Common myeloid progenitor, CD34-positive (primary cell): Measurements from ENCODE around the gene RNF222.
"Not testable (repeated sequence)": the region's sequence is repeated elsewhere in the genome, so short reads cannot be mapped to it uniquely, and the experiment has no call there.

Source experiments
- CTCF ChIA-PET: fragments of 350-600 bp; sonication (Branson Sonifier 250); formaldehyde crosslinking; loops from one replicate; lab custom pipeline; 2021; ENCODE audit warnings: antibody characterized with exemption; lab: Charles Lee
- POLR2A ChIA-PET: fragments of 350-600 bp; sonication (Branson Sonifier 250); formaldehyde crosslinking; loops from one replicate; lab custom pipeline; 2021; ENCODE audit warnings: antibody characterized with exemption; lab: Charles Lee
- DNase-seq, 3 donors: peaks; one replicate each; pipeline versions ENCODE4 v3.0.0 to v3.0.0-alpha.2; 2013
- H3K27ac ChIP-seq, 2 experiments: 1 replicate in 1 of 2; 2 replicates in 1 of 2; pipeline ENCODE4 v1.7.0; 2013; ENCODE audit warnings: inconsistent platforms in 2 of 2, low read length in 2 of 2, mild to moderate bottlenecking in 2 of 2, low read depth in 1 of 2, moderate library complexity in 1 of 2; ENCODE audit not compliant: severe bottlenecking in 2 of 2, insufficient read depth in 1 of 2, poor library complexity in 1 of 2
- H3K27me3 ChIP-seq, 5 experiments: replicated peaks in 2 of 5; 1 replicate in 3 of 5; 2 replicates in 2 of 5; pipeline versions ENCODE4 v1.6.1 to v1.7.0; 2013; ENCODE audit warnings: low read length in 4 of 5, mild to moderate bottlenecking in 2 of 5, moderate library complexity in 2 of 5, inconsistent platforms in 1 of 5; ENCODE audit not compliant: insufficient read depth in 5 of 5, control insufficient read depth in 4 of 5
- H3K36me3 ChIP-seq, 4 experiments: 1 replicate in 2 of 4; 2 replicates in 2 of 4; pipeline versions ENCODE4 v1.6.1 to v1.7.0; 2013; ENCODE audit warnings: low read length in 3 of 4, control low read depth in 1 of 4, mild to moderate bottlenecking in 1 of 4; ENCODE audit not compliant: control insufficient read depth in 4 of 4, insufficient read depth in 4 of 4
- H3K4me1 ChIP-seq, 4 experiments: 1 replicate in 3 of 4; 2 replicates in 1 of 4; pipeline versions ENCODE4 v1.6.1 to v1.7.1; 2013; ENCODE audit warnings: low read length in 3 of 4, mild to moderate bottlenecking in 3 of 4, control low read depth in 1 of 4, inconsistent platforms in 1 of 4, moderate library complexity in 1 of 4; ENCODE audit not compliant: control insufficient read depth in 4 of 4, insufficient read depth in 4 of 4; ENCODE audit errors: control extremely low read depth in 1 of 4
- H3K4me3 ChIP-seq, 7 experiments: 1 replicate in 4 of 7; 2 replicates in 3 of 7; pipeline versions ENCODE4 v1.5.1 to v1.7.0; 2013; ENCODE audit warnings: mild to moderate bottlenecking in 7 of 7, low read length in 6 of 7, moderate library complexity in 6 of 7, inconsistent platforms in 2 of 7, low read depth in 2 of 7, control low read depth in 1 of 7; ENCODE audit not compliant: insufficient read depth in 4 of 7, control insufficient read depth in 1 of 7; ENCODE audit errors: extremely low read depth in 1 of 7
- H3K9me3 ChIP-seq, 5 experiments: 1 replicate in 4 of 5; 2 replicates in 1 of 5; pipeline versions ENCODE4 v1.6.1 to v1.7.1; 2013; ENCODE audit warnings: low read length in 4 of 5, mild to moderate bottlenecking in 2 of 5, inconsistent platforms in 1 of 5, low read depth in 1 of 5, moderate library complexity in 1 of 5; ENCODE audit not compliant: control insufficient read depth in 4 of 5, insufficient read depth in 2 of 5; ENCODE audit errors: control extremely low read depth in 1 of 5
- WGBS: methylation state at CpG from one replicate; pipeline ENCODE4 v1.1.5; 2013; ENCODE audit not compliant: insufficient coverage; 5-methylcytosine and 5-hydroxymethylcytosine counted together

RNF222 gene

DNA sequence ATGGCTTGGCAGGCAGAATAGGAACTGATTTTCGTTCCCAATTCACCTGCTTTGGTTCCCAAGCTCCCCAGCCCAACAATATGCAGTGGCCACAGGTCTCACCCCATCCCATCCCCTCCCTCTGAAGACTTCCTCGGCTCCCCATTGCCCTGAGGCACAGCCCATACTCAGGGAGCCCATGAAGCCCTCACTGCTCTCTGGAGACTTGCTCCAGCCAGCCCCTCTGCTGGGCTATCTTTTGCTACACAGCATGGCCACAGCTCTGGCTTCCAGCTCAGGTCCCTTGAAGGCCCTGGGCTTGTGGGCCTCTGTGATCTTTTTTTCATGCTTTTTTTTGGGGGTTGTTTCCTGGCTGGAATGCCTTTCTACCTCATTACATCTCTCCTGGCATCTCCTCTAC, 8.5 kb upstream of the RNF222 start:
- ChIA-PET POLR2A (interaction anchor here (0.6 to 1.0 kb wide), 2 partner anchors 23 to 124 kb away, joined by 3 to 5 read pairs; partner anchors contain the start of gene RPL26), CTCF (interaction anchor here (0.6 kb wide), 1 partner anchor 397 kb away, joined by 3 read pairs; no protein-coding TSS in a partner anchor)
- H3K27ac ChIP-seq = no peak overlapping the region
- no peaks in the 10 kb centered on the region for H3K9me3 ChIP-seq
- no peak for DNase-seq
- H3K36me3 ChIP-seq = no peaks in the 10 kb centered on the region
- 100% methylated on average over 2 of the region's 2 CpGs for WGBS
- no peak overlapping the region for H3K4me3 ChIP-seq
- peaks cover 0 to 10% (median 6%) of the 10 kb centered on the region in 4 experiments for H3K4me1 ChIP-seq
- H3K27me3 ChIP-seq = no peaks in the 10 kb centered on the region

- Histone ChIP-seq H3K9me3 (no peaks in the 10 kb centered on the region), H3K36me3 (no peaks in the 10 kb centered on the region), H3K4me1 (peaks cover 0 to 10% (median 6%) of the 10 kb centered on the region in 4 experiments), H3K27ac (no peak overlapping the region), H3K27me3 (no peaks in the 10 kb centered on the region), H3K4me3 (no peak overlapping the region)
- ChIA-PET CTCF (interaction anchor here (2.2 kb wide), 1 partner anchor 23 kb away, joined by 5 read pairs; no protein-coding TSS in a partner anchor), POLR2A (interaction anchor here (1.0 kb wide), 1 partner anchor 22 kb away, joined by 5 read pairs; the partner anchor contains the start of gene RPL26)
- DNase-seq = no peak
- 94% methylated on average over 8 of the region's 11 CpGs for WGBS
Observed at GRCh38 chr17:8405499-8406016, 7.9 kb upstream of the RNF222 start.

GRCh38 chr17:8402921-8403536, 5.4 kb upstream of the RNF222 start:
- CTCF ChIA-PET = interaction anchor here (1.1 to 2.2 kb wide), 2 partner anchors 10 to 21 kb away, joined by 4 to 5 read pairs; no protein-coding TSS in a partner anchor
- POLR2A ChIA-PET = no interaction called here
- H3K27me3 ChIP-seq = peaks cover 0 to 2% (median 0%) of the 10 kb centered on the region in 5 experiments
- H3K9me3 ChIP-seq = no peaks in the 10 kb centered on the region
- 94% methylated on average over 7 of the region's 11 CpGs for WGBS
- H3K27ac ChIP-seq = no peak overlapping the region
- no peak for DNase-seq
- no peak overlapping the region for H3K4me3 ChIP-seq
- H3K4me1 ChIP-seq = no peaks in the 10 kb centered on the region
- no peaks in the 10 kb centered on the region for H3K36me3 ChIP-seq

DNA sequence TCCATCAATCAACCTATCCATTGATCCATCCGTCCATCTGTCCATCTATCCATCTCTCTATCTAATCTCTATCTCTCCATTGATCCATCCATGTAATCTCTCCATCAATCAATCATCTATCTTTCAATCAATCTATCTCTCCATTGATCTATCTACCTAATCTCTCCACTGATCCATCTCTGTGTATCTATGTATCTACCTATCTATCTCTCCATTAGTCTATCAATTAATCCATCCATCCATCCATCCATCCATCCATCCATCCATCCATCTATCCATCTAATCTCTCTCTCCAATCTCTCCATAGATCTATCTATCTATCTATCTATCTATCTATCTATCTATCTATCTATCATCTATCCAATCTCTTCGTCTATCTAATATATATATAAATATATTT, 3.5 kb upstream of the RNF222 start:
- Histone ChIP-seq H3K27ac (no peak overlapping the region), H3K4me3 (no peak overlapping the region), H3K27me3 (peaks cover 0 to 6% (median 2%) of the 10 kb centered on the region in 5 experiments), H3K4me1 (no peaks in the 10 kb centered on the region), H3K36me3 (no peaks in the 10 kb centered on the region), H3K9me3 (no peaks in the 10 kb centered on the region)
- 100% methylated on average over 1 of the region's 2 CpGs for WGBS
- CTCF ChIA-PET = no interaction called here
- DNase-seq = no peak
- POLR2A ChIA-PET = no interaction called here

DNA sequence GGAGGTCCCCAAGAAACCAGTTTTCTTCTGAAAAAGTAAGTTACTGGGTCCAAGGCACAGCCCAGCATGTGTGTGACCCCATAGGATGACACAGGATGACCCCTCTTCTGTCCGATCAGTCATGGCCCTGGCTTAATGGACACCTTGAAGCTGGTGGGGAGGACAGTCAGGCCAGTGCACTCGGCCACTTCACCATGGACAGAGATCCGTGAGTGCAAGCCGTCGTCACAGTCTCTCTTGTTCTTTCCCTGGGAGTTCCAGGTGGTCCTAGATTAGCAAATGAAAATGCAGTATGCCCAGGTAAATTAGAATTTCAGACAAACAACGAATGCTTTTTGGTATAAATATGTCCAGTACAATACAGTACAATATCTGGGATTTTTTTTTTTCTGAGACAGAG, 1.4 kb upstream of the RNF222 start:
- H3K9me3 ChIP-seq = no peaks in the 10 kb centered on the region
- H3K36me3 ChIP-seq = no peaks in the 10 kb centered on the region
- CTCF ChIA-PET = no interaction called here
- POLR2A ChIA-PET = no interaction called here
- H3K4me3 ChIP-seq = no peak overlapping the region
- peaks cover 0 to 6% (median 4%) of the 10 kb centered on the region in 5 experiments for H3K27me3 ChIP-seq
- DNase-seq = no peak
- H3K4me1 ChIP-seq = peaks cover 0 to 2% (median under 1%) of the 10 kb centered on the region in 4 experiments
- WGBS = 100% methylated on average over 1 of the region's 6 CpGs
- no peak overlapping the region for H3K27ac ChIP-seq

DNA sequence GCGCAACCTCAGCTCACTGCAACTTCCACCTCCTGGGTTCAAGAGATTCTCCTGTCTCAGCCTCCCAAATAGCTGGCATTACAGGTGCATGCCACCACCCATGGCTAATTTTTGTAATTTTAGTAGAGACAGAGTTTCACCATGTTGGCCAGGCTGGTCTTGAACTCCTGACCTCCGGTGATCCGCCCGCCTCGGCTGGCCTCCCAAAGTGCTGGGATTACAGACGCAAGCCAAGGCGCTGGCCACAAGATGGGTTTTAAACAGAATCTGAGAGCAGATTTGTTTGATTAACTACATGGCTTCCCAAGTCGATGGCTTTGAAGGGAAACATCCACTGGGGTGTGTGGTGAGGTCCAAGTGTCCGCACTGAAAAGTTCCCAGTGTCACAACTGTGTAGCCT, 3.1 kb downstream of the RNF222 start:
- POLR2A ChIA-PET, DNase-seq, H3K27ac ChIP-seq, H3K27me3 ChIP-seq, H3K36me3 ChIP-seq, H3K9me3 ChIP-seq, H3K4me3 ChIP-seq: not testable (repeated sequence)
- peaks cover 0 to 10% (median 4%) of the 10 kb centered on the region in 4 experiments for H3K4me1 ChIP-seq
- CTCF ChIA-PET = interaction anchor here (0.9 to 1.3 kb wide), 4 partner anchors 11 to 127 kb away, joined by 3 read pairs; no protein-coding TSS in a partner anchor
- 92% methylated on average over 7 of the region's 9 CpGs for WGBS
